Measurements from ENCODE around the gene REC8. TPM values are rescaled to one million over a fixed set of nuclear protein-coding genes. Genes with fewer than 3 reads are reported as not detected.

Gene REC8
- total RNA-seq, 1 experiment from 2014 or later, result 6.1 TPM

DNA sequence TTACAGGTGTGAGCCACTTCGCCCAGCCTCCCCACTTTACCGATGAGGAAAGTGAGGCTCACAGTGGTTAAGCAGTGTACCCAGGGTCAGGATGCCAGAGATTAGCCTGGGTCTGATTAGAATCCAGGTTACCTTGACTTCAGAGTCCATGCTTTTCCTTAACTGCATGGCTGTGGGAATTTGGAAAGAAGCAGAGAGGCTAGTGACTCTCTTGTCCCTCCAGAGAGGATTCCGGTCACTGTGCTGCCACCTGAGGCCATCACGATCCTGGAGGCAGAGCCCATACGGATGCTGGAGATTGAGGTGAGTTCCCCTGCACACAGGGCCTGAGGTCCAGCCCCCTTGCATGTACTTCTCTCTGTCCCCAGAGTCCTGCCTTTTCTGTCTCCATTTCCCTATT lies 4.7 kb downstream of the REC8 start:
- H3K27ac Mint-ChIP-seq (ENCODE audit: low read depth, unreplicated experiment), result no peak overlapping the region
- DNase-seq (ENCODE audit: unreplicated experiment), result no peak
- ChIA-PET CTCF (interaction anchor here (0.7 to 1.8 kb wide), 2 partner anchors 11 to 17 kb away, joined by 3 to 6 read pairs; no protein-coding TSS in a partner anchor), POLR2A (no interaction called here)
- H3K27me3 Mint-ChIP-seq (ENCODE audit: insufficient read depth, unreplicated experiment), result no peaks in the 10 kb centered on the region
- no TSS peak for BruUV-seq (replicated peaks)
- no peaks in the 10 kb centered on the region for H3K4me1 Mint-ChIP-seq (ENCODE audit: insufficient read depth, unreplicated experiment)
- no peaks in the 10 kb centered on the region for H3K9me3 Mint-ChIP-seq (ENCODE audit: unreplicated experiment)
- intact Hi-C loops (cut with micrococcal nuclease), result no loop called here
- no peak overlapping the region for H3K4me3 Mint-ChIP-seq (ENCODE audit: unreplicated experiment)
- H3K36me3 Mint-ChIP-seq (ENCODE audit: insufficient read depth, unreplicated experiment), result peaks cover 41% of the 10 kb centered on the region
- TF ChIP-seq, protein P1, sequence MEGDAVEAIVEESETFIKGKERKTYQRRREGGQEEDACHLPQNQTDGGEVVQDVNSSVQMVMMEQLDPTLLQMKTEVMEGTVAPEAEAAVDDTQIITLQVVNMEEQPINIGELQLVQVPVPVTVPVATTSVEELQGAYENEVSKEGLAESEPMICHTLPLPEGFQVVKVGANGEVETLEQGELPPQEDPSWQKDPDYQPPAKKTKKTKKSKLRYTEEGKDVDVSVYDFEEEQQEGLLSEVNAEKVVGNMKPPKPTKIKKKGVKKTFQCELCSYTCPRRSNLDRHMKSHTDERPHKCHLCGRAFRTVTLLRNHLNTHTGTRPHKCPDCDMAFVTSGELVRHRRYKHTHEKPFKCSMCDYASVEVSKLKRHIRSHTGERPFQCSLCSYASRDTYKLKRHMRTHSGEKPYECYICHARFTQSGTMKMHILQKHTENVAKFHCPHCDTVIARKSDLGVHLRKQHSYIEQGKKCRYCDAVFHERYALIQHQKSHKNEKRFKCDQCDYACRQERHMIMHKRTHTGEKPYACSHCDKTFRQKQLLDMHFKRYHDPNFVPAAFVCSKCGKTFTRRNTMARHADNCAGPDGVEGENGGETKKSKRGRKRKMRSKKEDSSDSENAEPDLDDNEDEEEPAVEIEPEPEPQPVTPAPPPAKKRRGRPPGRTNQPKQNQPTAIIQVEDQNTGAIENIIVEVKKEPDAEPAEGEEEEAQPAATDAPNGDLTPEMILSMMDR (IDR thresholded peaks at IDR 0.05; ENCODE audit: unreplicated experiment), result no peak

DNA sequence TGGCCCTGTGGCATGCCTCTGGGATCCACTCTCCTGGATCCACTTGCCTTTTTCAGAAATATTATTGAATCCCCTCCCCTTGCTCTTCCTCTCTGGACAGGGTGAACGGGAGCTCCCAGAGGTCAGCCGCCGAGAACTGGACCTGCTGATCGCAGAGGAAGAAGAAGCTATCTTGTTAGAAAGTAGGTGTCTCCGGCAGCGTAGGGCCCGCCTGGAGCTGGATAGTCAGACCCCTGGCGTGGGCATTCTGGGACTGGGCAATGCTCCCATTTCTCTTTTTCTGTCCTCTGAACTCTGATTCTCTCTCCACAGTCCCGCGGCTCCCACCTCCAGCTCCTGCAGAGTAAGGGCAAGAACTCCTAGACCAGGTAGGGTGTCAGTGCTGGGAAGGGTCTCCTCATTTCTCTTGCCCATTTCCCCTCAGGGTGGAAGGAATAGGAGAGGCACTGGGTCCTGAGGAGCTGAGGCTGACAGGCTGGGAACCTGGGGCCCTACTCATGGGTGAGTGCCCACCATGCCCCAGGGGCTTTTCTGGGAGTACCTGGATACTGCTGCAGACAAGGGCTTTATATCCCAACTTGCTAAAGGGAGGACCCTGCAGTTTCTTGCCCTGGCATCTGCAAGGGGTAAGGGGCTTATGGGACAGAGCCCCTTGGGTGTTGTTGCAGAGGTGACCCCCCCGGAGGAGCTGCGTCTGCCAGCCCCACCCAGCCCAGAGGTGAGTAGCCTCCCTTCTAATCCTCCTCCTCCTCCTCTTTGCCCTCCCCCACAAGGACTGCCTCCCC lies 5.4 kb downstream of the REC8 start:
- no peaks in the 10 kb centered on the region for H3K4me1 Mint-ChIP-seq (ENCODE audit: insufficient read depth, unreplicated experiment)
- ChIA-PET CTCF (interaction anchor here (0.7 to 1.8 kb wide), 3 partner anchors 10 to 29 kb away, joined by 3 to 6 read pairs (median 4); no protein-coding TSS in a partner anchor), POLR2A (no interaction called here)
- no peaks in the 10 kb centered on the region for H3K9me3 Mint-ChIP-seq (ENCODE audit: unreplicated experiment)
- no peak overlapping the region for H3K4me3 Mint-ChIP-seq (ENCODE audit: unreplicated experiment)
- no TSS peak for BruUV-seq (replicated peaks)
- peaks cover 47% of the 10 kb centered on the region for H3K36me3 Mint-ChIP-seq (ENCODE audit: insufficient read depth, unreplicated experiment)
- no peak overlapping the region for H3K27ac Mint-ChIP-seq (ENCODE audit: low read depth, unreplicated experiment)
- intact Hi-C loops (cut with micrococcal nuclease), result no loop called here
- DNase-seq (ENCODE audit: unreplicated experiment), result no peak
- TF ChIP-seq, protein P1 (IDR thresholded peaks at IDR 0.05; ENCODE audit: unreplicated experiment), result no peak
- H3K27me3 Mint-ChIP-seq (ENCODE audit: insufficient read depth, unreplicated experiment), result no peaks in the 10 kb centered on the region

DNA sequence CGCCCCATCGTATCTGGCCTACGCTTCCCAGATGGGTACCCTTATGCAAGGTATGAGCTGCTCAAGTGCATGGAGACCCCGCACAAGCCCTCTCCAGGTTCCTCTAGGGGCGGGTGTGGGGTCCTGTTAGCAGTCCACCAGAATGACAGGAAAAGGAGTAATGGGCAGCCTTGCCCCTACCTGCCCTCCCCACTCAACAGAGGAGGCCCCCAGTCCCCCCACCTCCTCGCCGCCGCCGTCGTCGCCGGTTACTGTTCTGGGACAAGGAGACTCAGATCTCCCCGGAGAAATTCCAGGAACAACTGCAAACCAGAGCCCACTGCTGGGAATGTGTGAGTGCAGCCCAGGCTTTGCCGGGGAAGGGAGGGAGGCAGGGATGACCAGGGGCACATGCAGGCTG lies 6.0 kb downstream of the REC8 start:
- CTCF ChIA-PET, result interaction anchor here (0.9 to 1.8 kb wide), 2 partner anchors 18 to 30 kb away, joined by 4 to 6 read pairs; no protein-coding TSS in a partner anchor
- Mint-ChIP-seq H3K36me3 (ENCODE audit: insufficient read depth, unreplicated experiment) (peaks cover 44% of the 10 kb centered on the region), H3K4me3 (ENCODE audit: unreplicated experiment) (no peak overlapping the region), H3K27me3 (ENCODE audit: insufficient read depth, unreplicated experiment) (no peaks in the 10 kb centered on the region), H3K4me1 (ENCODE audit: insufficient read depth, unreplicated experiment) (no peaks in the 10 kb centered on the region), H3K9me3 (ENCODE audit: unreplicated experiment) (no peaks in the 10 kb centered on the region), H3K27ac (ENCODE audit: low read depth, unreplicated experiment) (no peak overlapping the region)
- no TSS peak for BruUV-seq (replicated peaks)
- POLR2A ChIA-PET, result no interaction called here
- DNase-seq (ENCODE audit: unreplicated experiment), result no peak
- TF ChIP-seq, protein P1 (IDR thresholded peaks at IDR 0.05; ENCODE audit: unreplicated experiment), result no peak
- intact Hi-C loops (cut with micrococcal nuclease), result no loop called here

DNA sequence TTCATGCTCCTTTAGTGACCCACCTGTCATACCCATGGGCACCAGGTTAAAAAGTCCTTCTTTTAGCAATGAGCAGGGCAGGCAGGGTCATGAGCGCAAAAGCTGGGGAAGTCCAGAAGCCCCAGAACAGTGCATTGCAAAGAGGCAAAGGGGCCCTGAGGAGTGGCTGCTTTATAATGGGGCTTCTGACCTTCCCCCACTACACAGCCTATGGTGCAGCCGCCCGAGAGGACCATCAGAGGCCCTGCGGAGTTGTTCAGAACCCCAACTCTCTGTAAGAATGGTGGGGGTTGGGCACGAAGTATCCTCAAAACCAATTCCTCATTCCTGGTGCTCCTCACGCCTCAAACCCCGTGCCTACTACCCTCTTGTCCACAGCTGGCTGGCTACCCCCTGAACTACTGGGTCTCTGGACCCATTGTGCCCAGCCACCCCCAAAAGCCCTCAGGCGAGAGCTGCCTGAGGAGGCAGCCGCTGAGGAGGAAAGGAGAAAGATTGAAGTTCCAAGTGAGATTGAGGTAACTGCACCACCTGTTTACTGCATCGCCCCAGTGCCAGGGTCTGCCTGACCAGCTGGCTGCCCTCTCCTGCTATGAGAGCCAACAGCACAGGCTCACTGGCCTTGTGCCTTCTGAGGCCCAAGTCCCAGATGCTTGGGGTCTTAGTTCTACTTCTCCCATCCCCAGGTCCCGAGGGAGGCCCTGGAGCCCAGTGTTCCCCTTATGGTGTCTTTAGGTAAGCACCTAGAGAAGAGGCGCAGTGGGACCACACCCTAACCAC lies 6.7 kb downstream of the REC8 start:
- H3K27ac Mint-ChIP-seq (ENCODE audit: low read depth, unreplicated experiment), result no peak overlapping the region
- peaks cover 48% of the 10 kb centered on the region for H3K36me3 Mint-ChIP-seq (ENCODE audit: insufficient read depth, unreplicated experiment)
- intact Hi-C loops (cut with micrococcal nuclease), result no loop called here
- no peaks in the 10 kb centered on the region for H3K4me1 Mint-ChIP-seq (ENCODE audit: insufficient read depth, unreplicated experiment)
- H3K4me3 Mint-ChIP-seq (ENCODE audit: unreplicated experiment), result no peak overlapping the region
- POLR2A ChIA-PET, result interaction anchor here (0.6 to 2.9 kb wide), 3 partner anchors 10 to 24 kb away, joined by 3 to 8 read pairs (median 3); partner anchors contain the start of gene IPO4
- no TSS peak for BruUV-seq (replicated peaks)
- H3K27me3 Mint-ChIP-seq (ENCODE audit: insufficient read depth, unreplicated experiment), result no peaks in the 10 kb centered on the region
- H3K9me3 Mint-ChIP-seq (ENCODE audit: unreplicated experiment), result no peaks in the 10 kb centered on the region
- CTCF ChIA-PET, result interaction anchor here (0.9 to 1.8 kb wide), 4 partner anchors 10 to 31 kb away, joined by 3 to 6 read pairs (median 4); no protein-coding TSS in a partner anchor
- DNase-seq (ENCODE audit: unreplicated experiment), result no peak
- TF ChIP-seq, protein P1 (IDR thresholded peaks at IDR 0.05; ENCODE audit: unreplicated experiment), result no peak
